Adrenal gland (tissue), 5 donors: Measurements from ENCODE around the gene ZNF516.

Experiments used
- POLR2A ChIP-seq, 2 donors: fragments of 450-650 bp; IDR thresholded peaks; one replicate each; pipeline ENCODE4 v1.6.1; 2017; ENCODE audit warnings: antibody characterized with exemption in 2 of 2, mild to moderate bottlenecking in 2 of 2, moderate library complexity in 1 of 2
- TF ChIP-seq, protein P1 (sequence below), 6 experiments: fragments of 450-650 bp in 4 of 6; fragments of 200-600 bp in 2 of 6; sonication (generic) in 1 of 6; IDR thresholded peaks; 1 replicate in 5 of 6; 2 replicates in 1 of 6; pipeline versions ENCODE4 v1.5.1 to v1.8.0; 2016 to 2021; ENCODE audit warnings: antibody characterized with exemption in 6 of 6, mild to moderate bottlenecking in 2 of 6, moderate library complexity in 1 of 6
- donor health status: DM: no; HTN: no; CAD: no.

GRCh38 chr18:76399613-76400391 lies 95.2 kb downstream of the ZNF516 start:
- TF ChIP-seq POLR2A (IDR thresholded peaks at IDR 0.05): no peak
- TF ChIP-seq, protein P1, sequence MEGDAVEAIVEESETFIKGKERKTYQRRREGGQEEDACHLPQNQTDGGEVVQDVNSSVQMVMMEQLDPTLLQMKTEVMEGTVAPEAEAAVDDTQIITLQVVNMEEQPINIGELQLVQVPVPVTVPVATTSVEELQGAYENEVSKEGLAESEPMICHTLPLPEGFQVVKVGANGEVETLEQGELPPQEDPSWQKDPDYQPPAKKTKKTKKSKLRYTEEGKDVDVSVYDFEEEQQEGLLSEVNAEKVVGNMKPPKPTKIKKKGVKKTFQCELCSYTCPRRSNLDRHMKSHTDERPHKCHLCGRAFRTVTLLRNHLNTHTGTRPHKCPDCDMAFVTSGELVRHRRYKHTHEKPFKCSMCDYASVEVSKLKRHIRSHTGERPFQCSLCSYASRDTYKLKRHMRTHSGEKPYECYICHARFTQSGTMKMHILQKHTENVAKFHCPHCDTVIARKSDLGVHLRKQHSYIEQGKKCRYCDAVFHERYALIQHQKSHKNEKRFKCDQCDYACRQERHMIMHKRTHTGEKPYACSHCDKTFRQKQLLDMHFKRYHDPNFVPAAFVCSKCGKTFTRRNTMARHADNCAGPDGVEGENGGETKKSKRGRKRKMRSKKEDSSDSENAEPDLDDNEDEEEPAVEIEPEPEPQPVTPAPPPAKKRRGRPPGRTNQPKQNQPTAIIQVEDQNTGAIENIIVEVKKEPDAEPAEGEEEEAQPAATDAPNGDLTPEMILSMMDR (IDR thresholded peaks at IDR 0.05): no peak
